GM12864 (cell line): ENCODE data around the gene RPRM.
"Not testable (repeated sequence)": the region's sequence is repeated elsewhere in the genome, so short reads cannot be mapped to it uniquely, and the experiment has no call there.

Source experiments
- DNase-seq: peaks from one replicate; pipeline ENCODE4 v3.0.0-alpha.2; 2011; ENCODE audit warnings: low read depth
- H3K4me3 ChIP-seq: 2 replicates; pipeline ENCODE4 v1.5.1; 2011; ENCODE audit warnings: mild to moderate bottlenecking, low read depth, low read length, control low read depth
- TF ChIP-seq, protein P1 (sequence below): IDR thresholded peaks from 2 replicates; pipeline ENCODE4 v1.5.1; 2011; ENCODE audit warnings: low read depth, mild to moderate bottlenecking, moderate library complexity, low read length, control low read depth, inconsistent platforms; ENCODE audit errors: missing control alignments

Gene RPRM

DNA sequence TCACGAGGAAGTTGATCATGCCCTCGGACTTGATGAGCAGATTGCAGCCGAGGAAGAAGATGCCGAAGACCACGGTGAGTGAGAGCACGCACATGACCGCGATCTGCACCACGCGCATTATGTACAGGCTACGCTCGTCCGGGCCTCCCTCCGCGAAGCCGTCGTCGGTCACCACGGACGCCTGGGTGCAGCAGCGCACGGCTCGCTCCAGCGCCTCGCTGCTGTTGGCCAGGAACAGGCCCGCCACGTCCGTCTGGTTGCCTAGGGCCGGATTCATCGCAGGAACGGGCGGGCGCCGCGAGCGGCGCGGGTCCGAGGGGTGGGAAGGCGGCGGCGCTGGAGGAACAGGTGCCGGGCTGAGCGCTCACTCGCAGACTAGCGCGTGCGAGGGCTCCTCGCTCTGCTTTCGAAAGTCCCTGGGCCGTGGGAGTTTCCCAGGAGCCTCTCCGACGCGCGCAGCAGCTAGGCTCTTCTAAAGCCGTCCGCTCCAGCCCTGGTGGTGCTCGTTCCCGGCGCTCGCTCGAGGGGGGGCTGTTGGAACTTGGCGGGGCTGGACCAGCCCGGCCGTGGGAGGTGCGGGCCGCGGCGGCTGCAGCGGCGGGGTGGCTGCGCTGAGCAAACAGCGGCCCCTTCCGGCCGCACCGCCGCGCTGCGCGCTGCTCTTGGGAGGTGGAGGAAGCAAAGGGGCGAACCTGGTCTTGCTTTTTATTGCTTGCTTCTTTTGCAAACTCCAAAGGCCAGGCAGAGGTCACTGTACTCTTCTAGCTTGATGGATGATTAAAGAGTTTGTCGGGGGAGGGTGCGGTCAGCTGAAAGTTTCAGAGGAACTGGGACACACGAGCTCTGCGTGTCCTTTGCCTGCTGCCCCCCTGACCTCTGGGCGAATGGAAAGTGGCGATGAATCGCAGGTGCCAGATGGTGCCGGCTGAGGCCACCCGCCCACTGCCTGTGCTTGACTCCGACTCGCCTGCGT is at the start of gene RPRM:
Gene RPRM (minus strand): TSS at position 474 of the 973 bp plus-strand sequence. CDS start 197 bp downstream, at position 277.
- no peak for DNase-seq
- peak within 1 kb of the TSS; percentile 27 for H3K4me3 ChIP-seq
- TF ChIP-seq, protein P1, sequence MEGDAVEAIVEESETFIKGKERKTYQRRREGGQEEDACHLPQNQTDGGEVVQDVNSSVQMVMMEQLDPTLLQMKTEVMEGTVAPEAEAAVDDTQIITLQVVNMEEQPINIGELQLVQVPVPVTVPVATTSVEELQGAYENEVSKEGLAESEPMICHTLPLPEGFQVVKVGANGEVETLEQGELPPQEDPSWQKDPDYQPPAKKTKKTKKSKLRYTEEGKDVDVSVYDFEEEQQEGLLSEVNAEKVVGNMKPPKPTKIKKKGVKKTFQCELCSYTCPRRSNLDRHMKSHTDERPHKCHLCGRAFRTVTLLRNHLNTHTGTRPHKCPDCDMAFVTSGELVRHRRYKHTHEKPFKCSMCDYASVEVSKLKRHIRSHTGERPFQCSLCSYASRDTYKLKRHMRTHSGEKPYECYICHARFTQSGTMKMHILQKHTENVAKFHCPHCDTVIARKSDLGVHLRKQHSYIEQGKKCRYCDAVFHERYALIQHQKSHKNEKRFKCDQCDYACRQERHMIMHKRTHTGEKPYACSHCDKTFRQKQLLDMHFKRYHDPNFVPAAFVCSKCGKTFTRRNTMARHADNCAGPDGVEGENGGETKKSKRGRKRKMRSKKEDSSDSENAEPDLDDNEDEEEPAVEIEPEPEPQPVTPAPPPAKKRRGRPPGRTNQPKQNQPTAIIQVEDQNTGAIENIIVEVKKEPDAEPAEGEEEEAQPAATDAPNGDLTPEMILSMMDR = peak; percentile 90

DNA sequence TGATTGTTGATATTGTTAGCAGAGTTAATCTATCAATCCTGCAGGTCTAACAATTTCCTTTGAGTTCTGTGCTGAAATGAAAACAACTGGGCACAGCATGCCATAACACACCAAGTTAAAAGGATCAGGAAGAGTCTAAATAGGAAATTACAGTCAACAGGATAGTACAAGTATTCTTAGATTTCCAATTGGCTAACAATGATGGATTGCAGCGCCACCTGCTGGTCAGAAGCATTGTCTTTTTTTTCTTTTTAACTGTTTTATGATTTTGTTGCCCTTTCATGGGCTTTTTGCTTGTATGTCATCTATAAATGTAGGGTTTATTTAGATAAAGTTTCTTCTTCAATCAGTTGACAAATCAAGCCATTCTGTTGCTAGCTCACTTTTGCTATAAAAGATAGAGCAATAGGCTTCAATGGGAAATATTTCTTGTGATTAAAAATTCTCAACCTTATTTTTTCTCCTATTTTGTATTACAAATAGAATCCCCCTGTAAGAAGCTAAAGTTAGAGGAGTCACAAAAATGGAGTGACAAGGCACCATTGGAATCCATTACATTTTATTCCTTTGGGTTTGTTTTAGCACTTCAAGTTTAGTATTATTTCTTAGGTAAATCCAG is 40.8 kb upstream of the RPRM start:
- TF ChIP-seq, protein P1 = peak; percentile 65
- no peak overlapping the region for H3K4me3 ChIP-seq
- peak; percentile 5 for DNase-seq

DNA sequence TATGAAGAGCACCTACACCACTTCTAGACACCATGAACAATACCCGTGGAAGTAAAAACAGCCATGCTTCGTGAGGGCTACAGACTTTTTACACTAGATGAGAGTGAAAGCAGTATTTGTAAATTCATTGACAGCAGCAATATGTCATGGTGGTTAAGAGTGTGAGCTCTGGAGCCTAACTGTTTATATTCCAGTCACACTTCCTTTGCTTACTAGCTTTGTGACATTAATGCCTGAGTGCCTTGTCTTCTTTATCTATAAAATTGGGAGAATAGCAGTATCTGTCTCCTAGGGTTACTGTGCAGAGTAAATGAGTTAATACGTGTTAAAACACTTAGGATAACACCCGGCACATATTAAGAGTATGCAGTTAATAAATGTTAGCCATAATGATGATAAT is 33.8 kb upstream of the RPRM start:
- DNase-seq = no peak
- TF ChIP-seq, protein P1 = no peak
- H3K4me3 ChIP-seq = no peak overlapping the region

DNA sequence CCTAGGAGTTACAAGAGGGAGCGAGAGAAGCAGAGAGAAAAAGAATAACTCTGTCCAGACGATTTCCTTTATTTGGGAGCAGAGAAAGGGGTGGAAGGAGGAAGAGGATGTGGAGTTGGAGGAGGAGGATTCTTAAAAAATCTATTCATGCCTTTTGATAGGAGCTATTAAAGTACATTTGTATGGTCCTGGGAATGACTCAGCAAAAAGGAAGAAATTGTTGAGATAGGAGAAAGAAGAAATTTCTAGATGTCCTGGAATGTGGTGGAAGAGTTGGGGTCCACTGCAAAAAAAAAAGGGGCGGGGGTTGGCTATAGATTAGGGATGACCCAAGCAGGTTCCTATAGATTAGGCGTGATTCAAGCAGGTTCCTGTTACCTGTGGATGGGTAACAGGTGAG is 32.4 kb upstream of the RPRM start:
- TF ChIP-seq, protein P1 = no peak
- no peak for DNase-seq
- H3K4me3 ChIP-seq = no peak overlapping the region

DNA sequence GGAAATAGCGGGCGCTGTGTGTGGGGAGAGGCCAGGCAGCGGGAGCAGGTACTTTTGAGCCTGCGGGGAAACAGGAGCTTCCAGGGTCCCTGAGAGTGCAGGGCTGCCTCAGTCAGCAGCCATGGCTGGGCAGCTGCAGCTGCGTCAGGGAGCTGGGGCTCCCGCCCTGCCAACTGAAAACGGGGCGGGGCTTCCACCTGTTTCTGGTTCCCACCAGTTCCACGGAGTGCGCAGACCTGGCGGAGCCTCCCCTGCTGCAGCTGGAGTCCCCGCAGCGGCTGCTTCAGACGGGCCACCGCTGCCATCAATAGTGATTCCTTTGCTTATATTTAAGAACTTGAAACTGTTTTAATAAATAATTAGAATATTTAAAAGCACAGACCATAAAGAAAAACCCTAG is 30.6 kb upstream of the RPRM start:
- TF ChIP-seq, protein P1 = no peak
- H3K4me3 ChIP-seq = no peak overlapping the region
- DNase-seq = no peak

DNA sequence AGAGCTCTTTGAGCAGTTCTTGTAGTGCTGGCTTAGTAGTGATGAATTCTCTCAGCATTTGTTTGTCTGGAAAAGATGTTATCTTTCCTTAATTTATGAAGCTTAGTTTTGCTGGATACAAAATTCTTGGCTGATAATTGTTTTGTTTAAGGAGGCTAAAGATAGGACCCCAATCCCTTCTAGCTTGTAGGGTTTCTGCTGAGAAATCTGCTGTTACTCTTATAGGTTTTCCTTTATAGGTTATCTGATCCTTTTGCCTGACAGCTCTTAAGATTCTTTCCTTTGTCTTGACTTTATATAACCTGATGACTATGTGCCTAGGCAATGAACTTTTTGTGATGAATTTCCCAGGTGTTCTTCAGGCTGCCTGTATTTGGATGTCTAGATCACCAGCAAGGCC is 27.9 kb upstream of the RPRM start:
- DNase-seq, H3K4me3 ChIP-seq: not testable (repeated sequence)

DNA sequence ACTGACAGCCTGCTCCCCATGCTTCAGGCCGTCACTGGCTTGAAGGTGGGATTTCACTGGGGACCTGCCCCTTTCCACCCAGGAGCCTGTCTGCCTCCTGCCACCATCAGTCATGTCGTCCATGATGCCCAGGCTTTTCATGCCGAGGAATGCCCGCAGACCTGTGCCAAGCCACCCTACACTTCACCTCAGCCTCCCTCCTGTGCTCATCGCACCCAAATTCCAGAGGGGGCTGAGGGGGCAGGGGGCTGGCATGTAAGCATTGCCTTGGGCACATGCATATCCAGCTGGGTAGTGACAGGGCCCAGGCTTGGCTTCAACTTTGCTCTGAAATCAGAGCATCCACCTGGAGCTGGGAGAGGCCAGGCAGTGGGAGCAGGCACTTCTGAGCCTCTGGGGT is 20.9 kb upstream of the RPRM start:
- H3K4me3 ChIP-seq = no peak overlapping the region
- TF ChIP-seq, protein P1 = no peak
- DNase-seq = no peak
